GM21528 (cell line): ENCODE results near the gene NFIC.

Experiments
- ATAC-seq: cut with Tn5 transposase; IDR thresholded peaks from one replicate; pipeline ENCODE4 v1.9.1; 2021; ENCODE audit warnings: mild to moderate bottlenecking, moderate library complexity; ENCODE audit not compliant: unreplicated experiment, low FRiP score

The NFIC gene

GRCh38 chr19:3358689-3359014, 7.7 kb upstream of the NFIC start:
- ATAC-seq = no peak

GRCh38 chr19:3359015-3359918, 7.1 kb upstream of the NFIC start:
- no peak for ATAC-seq

GRCh38 chr19:3359919-3360420, 6.4 kb upstream of the NFIC start:
- no peak for ATAC-seq

GRCh38 chr19:3360421-3361383, 5.7 kb upstream of the NFIC start:
- no peak for ATAC-seq

GRCh38 chr19:3361384-3362216, 4.8 kb upstream of the NFIC start:
- ATAC-seq = no peak

- ATAC-seq = no peak
Observed at GRCh38 chr19:3362217-3362906, 4.0 kb upstream of the NFIC start.

GRCh38 chr19:3363841-3364500, 2.4 kb upstream of the NFIC start:
- ATAC-seq = no peak

- ATAC-seq = no peak
Observed at GRCh38 chr19:3364501-3364858, 1.9 kb upstream of the NFIC start.

- ATAC-seq = no peak
Observed at GRCh38 chr19:3365093-3365835, 1.1 kb upstream of the NFIC start.

GRCh38 chr19:3366753-3367627, 607 bp downstream of the NFIC start:
- ATAC-seq = no peak

GRCh38 chr19:3367628-3368440, 1.5 kb downstream of the NFIC start:
- no peak for ATAC-seq

- no peak for ATAC-seq
Observed at GRCh38 chr19:3368441-3368795, 2.0 kb downstream of the NFIC start.

- ATAC-seq = no peak
Observed at GRCh38 chr19:3368848-3369336, 2.5 kb downstream of the NFIC start.

GRCh38 chr19:3369337-3370213, 3.2 kb downstream of the NFIC start:
- no peak for ATAC-seq

- ATAC-seq = no peak
Observed at GRCh38 chr19:3370214-3370720, 3.9 kb downstream of the NFIC start.
